ENCODE results near the gene TUBB8. TPM values are rescaled to one million over a fixed set of nuclear protein-coding genes. Genes with fewer than 3 reads are reported as not detected.
"Not testable (repeated sequence)": the region's sequence is repeated elsewhere in the genome, so short reads cannot be mapped to it uniquely, and the experiment has no call there.

The TUBB8 gene
- polyA plus RNA-seq, 3 donors = 0.43 TPM; not detected in 2

GRCh38 chr10:13315-13635 lies 35.8 kb downstream of the TUBB8 start:
- H3K9me3 Mint-ChIP-seq; H2AFZ ChIP-seq (ENCODE audit: insufficient read depth, low read depth, low read length, poor library complexity, severe bottlenecking); H3K9ac ChIP-seq (ENCODE audit: insufficient read depth, low read length, poor library complexity, severe bottlenecking); H3K4me3 ChIP-seq (replicated peaks in 1 of 3; ENCODE audit: low read depth in 2 of 3, low read length in 3 of 3); H3K9me3 ChIP-seq (replicated peaks in 1 of 2; ENCODE audit: control insufficient read depth in 1 of 2, insufficient read depth in 1 of 2, low read length in 2 of 2); H4K20me1 ChIP-seq (ENCODE audit: insufficient read depth, low read length); H3K4me1 ChIP-seq (ENCODE audit: control insufficient read depth in 1 of 2, insufficient read depth in 2 of 2, low read length in 2 of 2); H3K27me3 Mint-ChIP-seq (ENCODE audit: low read depth in 3 of 3); H3K4me1 Mint-ChIP-seq; intact Hi-C loops (cut with micrococcal nuclease); H3K27ac Mint-ChIP-seq; H3K36me3 ChIP-seq (replicated peaks in 1 of 2; ENCODE audit: control insufficient read depth in 1 of 2, insufficient read depth in 2 of 2, low read length in 2 of 2); H3K36me3 Mint-ChIP-seq; DNase-seq; H3K27ac ChIP-seq (ENCODE audit: low read depth in 1 of 2, low read length in 2 of 2); H3K4me3 Mint-ChIP-seq; H3K27me3 ChIP-seq (ENCODE audit: control insufficient read depth in 2 of 2, insufficient read depth in 2 of 2, low read length in 2 of 2); H3K4me2 ChIP-seq (replicated peaks; ENCODE audit: extremely low read depth, low read length, poor library complexity, severe bottlenecking); H3K79me2 ChIP-seq (ENCODE audit: insufficient read depth, low read length): not testable (repeated sequence)
- no CpG with 5 or more reads among the region's 2 CpGs for WGBS (ENCODE audit: insufficient coverage)

DNA sequence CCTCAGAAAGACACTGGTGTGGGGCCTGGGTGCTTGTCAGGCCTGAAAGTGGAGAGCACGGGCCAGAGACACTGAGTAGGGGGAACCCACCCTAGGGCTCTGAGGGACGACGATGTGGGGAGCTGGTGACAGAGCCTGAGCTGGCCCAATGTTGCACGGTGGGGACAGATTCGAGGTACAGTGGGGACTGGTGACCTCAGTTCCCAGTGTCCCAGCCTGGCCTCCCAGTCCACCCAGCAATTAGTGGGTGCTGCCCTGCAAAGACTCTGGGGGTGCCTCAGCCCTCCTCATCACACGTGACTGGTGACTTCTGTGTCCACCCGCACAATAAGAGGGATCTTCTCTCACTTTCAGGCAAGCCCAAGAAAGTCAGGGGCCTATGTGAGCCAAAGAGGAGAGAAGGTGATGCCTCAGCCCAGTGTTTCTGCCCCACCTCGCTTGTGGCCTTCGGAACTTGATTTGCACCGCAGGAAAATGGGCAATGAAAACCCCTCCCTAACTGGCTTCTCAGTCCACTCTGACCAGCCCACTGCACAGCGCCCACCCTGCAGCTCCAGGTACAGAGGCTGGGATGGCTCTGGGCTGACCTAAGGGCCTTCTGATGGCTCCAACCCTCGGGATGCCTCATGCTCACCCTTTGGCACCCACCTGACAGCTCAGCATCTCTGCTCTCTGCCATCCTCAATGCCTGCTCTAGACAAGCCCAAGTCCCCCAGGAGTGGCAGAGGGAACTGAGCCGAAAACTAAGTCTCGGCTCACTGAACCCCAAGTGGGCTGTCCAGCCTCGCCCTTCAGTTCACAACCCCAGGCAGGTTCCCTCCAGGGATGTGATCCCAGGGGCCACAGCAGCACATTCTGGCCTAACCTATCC lies 36.4 kb downstream of the TUBB8 start:
- H3K27me3 Mint-ChIP-seq (ENCODE audit: low read depth in 3 of 3); H2AFZ ChIP-seq (ENCODE audit: insufficient read depth, low read depth, low read length, poor library complexity, severe bottlenecking); H3K4me3 ChIP-seq (replicated peaks in 1 of 3; ENCODE audit: low read depth in 2 of 3, low read length in 3 of 3); DNase-seq; intact Hi-C loops (cut with micrococcal nuclease); H3K4me3 Mint-ChIP-seq; H3K4me2 ChIP-seq (replicated peaks; ENCODE audit: extremely low read depth, low read length, poor library complexity, severe bottlenecking); H3K9me3 ChIP-seq (replicated peaks in 1 of 2; ENCODE audit: control insufficient read depth in 1 of 2, insufficient read depth in 1 of 2, low read length in 2 of 2); H3K36me3 Mint-ChIP-seq; H3K9ac ChIP-seq (ENCODE audit: insufficient read depth, low read length, poor library complexity, severe bottlenecking); H3K4me1 ChIP-seq (ENCODE audit: control insufficient read depth in 1 of 2, insufficient read depth in 2 of 2, low read length in 2 of 2); H4K20me1 ChIP-seq (ENCODE audit: insufficient read depth, low read length); H3K4me1 Mint-ChIP-seq; H3K79me2 ChIP-seq (ENCODE audit: insufficient read depth, low read length); H3K27me3 ChIP-seq (ENCODE audit: control insufficient read depth in 2 of 2, insufficient read depth in 2 of 2, low read length in 2 of 2); H3K36me3 ChIP-seq (replicated peaks in 1 of 2; ENCODE audit: control insufficient read depth in 1 of 2, insufficient read depth in 2 of 2, low read length in 2 of 2); H3K27ac Mint-ChIP-seq; H3K9me3 Mint-ChIP-seq; H3K27ac ChIP-seq (ENCODE audit: low read depth in 1 of 2, low read length in 2 of 2): not testable (repeated sequence)
- no CpG with 5 or more reads among the region's 15 CpGs for WGBS (ENCODE audit: insufficient coverage)

GRCh38 chr10:11260-11659 lies 37.8 kb downstream of the TUBB8 start:
- no CpG with 5 or more reads among the region's 33 CpGs for WGBS (ENCODE audit: insufficient coverage)

DNA sequence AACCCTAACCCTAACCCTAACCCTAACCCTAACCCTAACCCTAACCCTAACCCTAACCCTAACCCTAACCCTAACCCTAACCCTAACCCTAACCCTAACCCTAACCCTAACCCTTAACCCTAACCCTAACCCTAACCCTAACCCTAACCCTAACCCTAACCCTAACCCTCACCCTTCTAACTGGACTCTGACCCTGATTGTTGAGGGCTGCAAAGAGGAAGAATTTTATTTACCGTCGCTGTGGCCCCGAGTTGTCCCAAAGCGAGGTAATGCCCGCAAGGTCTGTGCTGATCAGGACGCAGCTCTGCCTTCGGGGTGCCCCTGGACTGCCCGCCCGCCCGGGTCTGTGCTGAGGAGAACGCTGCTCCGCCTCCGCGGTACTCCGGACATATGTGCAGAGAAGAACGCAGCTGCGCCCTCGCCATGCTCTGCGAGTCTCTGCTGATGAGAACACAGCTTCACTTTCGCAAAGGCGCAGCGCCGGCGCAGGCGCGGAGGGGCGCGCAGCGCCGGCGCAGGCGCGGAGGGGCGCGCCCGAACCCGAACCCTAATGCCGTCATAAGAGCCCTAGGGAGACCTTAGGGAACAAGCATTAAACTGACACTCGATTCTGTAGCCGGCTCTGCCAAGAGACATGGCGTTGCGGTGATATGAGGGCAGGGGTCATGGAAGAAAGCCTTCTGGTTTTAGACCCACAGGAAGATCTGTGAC lies 38.7 kb downstream of the TUBB8 start:
- H3K4me2 ChIP-seq (replicated peaks; ENCODE audit: extremely low read depth, low read length, poor library complexity, severe bottlenecking); H3K27ac Mint-ChIP-seq; H3K9me3 Mint-ChIP-seq; intact Hi-C loops (cut with micrococcal nuclease); H3K9ac ChIP-seq (ENCODE audit: insufficient read depth, low read length, poor library complexity, severe bottlenecking); H3K36me3 Mint-ChIP-seq; H3K27me3 ChIP-seq (ENCODE audit: control insufficient read depth in 2 of 2, insufficient read depth in 2 of 2, low read length in 2 of 2); H3K79me2 ChIP-seq (ENCODE audit: insufficient read depth, low read length); DNase-seq; H3K4me1 Mint-ChIP-seq; H3K4me3 Mint-ChIP-seq; H2AFZ ChIP-seq (ENCODE audit: insufficient read depth, low read depth, low read length, poor library complexity, severe bottlenecking); H4K20me1 ChIP-seq (ENCODE audit: insufficient read depth, low read length); H3K9me3 ChIP-seq (replicated peaks in 1 of 2; ENCODE audit: control insufficient read depth in 1 of 2, insufficient read depth in 1 of 2, low read length in 2 of 2); H3K27me3 Mint-ChIP-seq (ENCODE audit: low read depth in 3 of 3); H3K27ac ChIP-seq (ENCODE audit: low read depth in 1 of 2, low read length in 2 of 2); H3K4me1 ChIP-seq (ENCODE audit: control insufficient read depth in 1 of 2, insufficient read depth in 2 of 2, low read length in 2 of 2); H3K4me3 ChIP-seq (replicated peaks in 1 of 3; ENCODE audit: low read depth in 2 of 3, low read length in 3 of 3); H3K36me3 ChIP-seq (replicated peaks in 1 of 2; ENCODE audit: control insufficient read depth in 1 of 2, insufficient read depth in 2 of 2, low read length in 2 of 2): not testable (repeated sequence)
- no CpG with 5 or more reads among the region's 42 CpGs for WGBS (ENCODE audit: insufficient coverage)

More at GRCh38 chr10:11260-11659, 37.8 kb downstream of the TUBB8 start:
- H3K79me2 ChIP-seq (ENCODE audit: insufficient read depth, low read length); H3K36me3 ChIP-seq (replicated peaks in 1 of 2; ENCODE audit: control insufficient read depth in 1 of 2, insufficient read depth in 2 of 2, low read length in 2 of 2); H4K20me1 ChIP-seq (ENCODE audit: insufficient read depth, low read length); H3K36me3 Mint-ChIP-seq; H3K9me3 ChIP-seq (replicated peaks in 1 of 2; ENCODE audit: control insufficient read depth in 1 of 2, insufficient read depth in 1 of 2, low read length in 2 of 2); H3K4me2 ChIP-seq (replicated peaks; ENCODE audit: extremely low read depth, low read length, poor library complexity, severe bottlenecking); H3K27me3 ChIP-seq (ENCODE audit: control insufficient read depth in 2 of 2, insufficient read depth in 2 of 2, low read length in 2 of 2); intact Hi-C loops (cut with micrococcal nuclease); H3K4me3 Mint-ChIP-seq; H3K27me3 Mint-ChIP-seq (ENCODE audit: low read depth in 3 of 3); DNase-seq; H3K9ac ChIP-seq (ENCODE audit: insufficient read depth, low read length, poor library complexity, severe bottlenecking); H3K27ac ChIP-seq (ENCODE audit: low read depth in 1 of 2, low read length in 2 of 2); H3K4me1 Mint-ChIP-seq; H3K4me1 ChIP-seq (ENCODE audit: control insufficient read depth in 1 of 2, insufficient read depth in 2 of 2, low read length in 2 of 2); H2AFZ ChIP-seq (ENCODE audit: insufficient read depth, low read depth, low read length, poor library complexity, severe bottlenecking); H3K4me3 ChIP-seq (replicated peaks in 1 of 3; ENCODE audit: low read depth in 2 of 3, low read length in 3 of 3); H3K9me3 Mint-ChIP-seq; H3K27ac Mint-ChIP-seq: not testable (repeated sequence)
